ENCODE results near the gene STEAP2. TPM values are rescaled to one million over a fixed set of nuclear protein-coding genes. Genes with fewer than 3 reads are reported as not detected.
"Not testable (repeated sequence)": the region's sequence is repeated elsewhere in the genome, so short reads cannot be mapped to it uniquely, and the experiment has no call there.

The STEAP2 gene
- total and polyA plus RNA-seq, 9 donors: 1.9 to 7.1 (median 3.0) TPM

DNA sequence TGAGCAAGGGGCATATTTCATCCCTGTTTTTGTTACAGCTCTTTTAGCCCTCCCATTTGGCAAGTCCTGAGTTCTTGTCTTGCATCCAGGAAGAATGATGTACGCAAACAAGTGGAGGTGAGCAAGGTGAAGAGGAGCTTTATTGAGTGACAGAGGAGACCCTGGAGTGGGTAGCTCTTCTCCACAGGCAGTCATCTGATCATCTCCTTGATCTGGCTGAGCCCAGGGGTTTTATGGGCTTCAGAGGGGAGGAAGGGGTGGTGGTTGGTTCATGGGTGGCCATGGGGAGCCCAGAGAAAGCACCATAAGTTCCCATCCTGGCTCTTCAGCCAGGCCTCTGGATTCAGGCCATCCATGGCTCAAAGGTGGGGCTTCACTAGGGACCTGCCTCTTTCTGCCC lies 35.3 kb upstream of the STEAP2 start:
- Histone ChIP-seq H3K36me3 (ENCODE audit: control insufficient read depth, insufficient read depth, low read length) (no peaks in the 10 kb centered on the region), H3K4me1 (ENCODE audit: control insufficient read depth, insufficient read depth, low read length) (no peaks in the 10 kb centered on the region), H3K27ac (ENCODE audit: low read length) (no peak overlapping the region), H3K4me3 (ENCODE audit: low read length) (no peak overlapping the region), H3K9me3 (replicated peaks; ENCODE audit: control insufficient read depth, low read depth, low read length) (peaks cover 2% of the 10 kb centered on the region), H3K27me3 (ENCODE audit: control insufficient read depth, insufficient read depth, low read length) (no peaks in the 10 kb centered on the region)
- WGBS (ENCODE audit: insufficient coverage): no CpG with 5 or more reads among the region's 1 CpG
- no peak for DNase-seq

DNA sequence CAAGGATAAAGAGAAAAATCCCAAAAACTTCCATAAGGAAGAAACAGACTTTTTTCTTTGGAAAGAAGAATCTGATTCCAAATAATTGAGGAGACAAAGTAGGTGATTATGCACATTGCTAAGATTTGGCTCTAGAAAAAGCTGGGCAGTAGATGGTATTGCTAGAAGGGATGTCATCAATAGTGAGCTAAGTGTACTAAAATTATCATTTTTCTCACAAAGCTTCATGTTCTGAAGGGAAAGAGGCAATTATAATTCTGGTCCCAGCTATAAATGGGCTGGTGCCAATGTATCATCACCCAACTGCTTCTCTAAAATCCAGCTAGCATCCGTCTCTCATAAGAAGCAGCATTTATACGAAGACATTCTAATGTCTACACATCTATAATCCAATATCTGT lies 33.4 kb upstream of the STEAP2 start:
- H3K4me1 ChIP-seq (ENCODE audit: control insufficient read depth, insufficient read depth, low read length): no peaks in the 10 kb centered on the region
- no CpG with 5 or more reads among the region's 2 CpGs for WGBS (ENCODE audit: insufficient coverage)

DNA sequence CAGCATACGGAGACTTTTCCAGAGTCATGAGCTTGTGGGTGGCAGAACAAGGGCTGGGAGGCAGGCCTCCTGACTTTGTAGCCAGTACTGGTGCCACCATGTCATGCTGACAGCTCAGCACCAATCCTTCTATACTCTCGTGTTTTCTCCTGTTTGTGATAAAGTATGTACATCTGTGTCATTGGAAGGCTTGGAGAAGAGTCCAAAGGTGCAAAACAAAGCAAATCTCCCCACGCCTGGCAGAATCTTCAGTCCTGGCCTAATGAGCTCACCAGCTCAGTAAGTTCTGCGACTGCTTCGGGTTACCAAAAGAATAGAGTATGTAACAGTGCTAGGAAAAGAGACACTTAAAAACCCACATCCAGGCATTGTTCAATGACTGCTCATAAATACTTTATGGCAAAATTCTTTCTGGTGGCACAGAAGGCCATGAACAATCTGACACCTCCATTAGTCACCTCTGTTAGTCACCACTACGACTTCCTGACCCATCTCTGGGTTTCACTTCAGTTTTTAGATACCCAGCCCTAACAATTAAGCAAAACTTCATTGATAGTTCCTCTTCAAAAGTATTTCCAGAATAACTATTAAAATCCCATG lies 32.8 kb upstream of the STEAP2 start:
- Histone ChIP-seq H3K4me1 (ENCODE audit: control insufficient read depth, insufficient read depth, low read length) (no peaks in the 10 kb centered on the region), H3K27me3 (ENCODE audit: control insufficient read depth, insufficient read depth, low read length) (no peaks in the 10 kb centered on the region), H3K36me3 (ENCODE audit: control insufficient read depth, insufficient read depth, low read length) (no peaks in the 10 kb centered on the region), H3K4me3 (ENCODE audit: low read length) (no peak overlapping the region), H3K9me3 (replicated peaks; ENCODE audit: control insufficient read depth, low read depth, low read length) (peaks cover 2% of the 10 kb centered on the region), H3K27ac (ENCODE audit: low read length) (no peak overlapping the region)
- 38% methylated on average over 1 of the region's 6 CpGs for WGBS (ENCODE audit: insufficient coverage)
- no peak for DNase-seq

More for the DNA sequence above, 33.4 kb upstream of the STEAP2 start:
- DNase-seq: no peak
- Histone ChIP-seq H3K27me3 (ENCODE audit: control insufficient read depth, insufficient read depth, low read length) (no peaks in the 10 kb centered on the region), H3K4me3 (ENCODE audit: low read length) (no peak overlapping the region), H3K36me3 (ENCODE audit: control insufficient read depth, insufficient read depth, low read length) (no peaks in the 10 kb centered on the region), H3K9me3 (replicated peaks; ENCODE audit: control insufficient read depth, low read depth, low read length) (peaks cover 2% of the 10 kb centered on the region), H3K27ac (ENCODE audit: low read length) (no peak overlapping the region)

DNA sequence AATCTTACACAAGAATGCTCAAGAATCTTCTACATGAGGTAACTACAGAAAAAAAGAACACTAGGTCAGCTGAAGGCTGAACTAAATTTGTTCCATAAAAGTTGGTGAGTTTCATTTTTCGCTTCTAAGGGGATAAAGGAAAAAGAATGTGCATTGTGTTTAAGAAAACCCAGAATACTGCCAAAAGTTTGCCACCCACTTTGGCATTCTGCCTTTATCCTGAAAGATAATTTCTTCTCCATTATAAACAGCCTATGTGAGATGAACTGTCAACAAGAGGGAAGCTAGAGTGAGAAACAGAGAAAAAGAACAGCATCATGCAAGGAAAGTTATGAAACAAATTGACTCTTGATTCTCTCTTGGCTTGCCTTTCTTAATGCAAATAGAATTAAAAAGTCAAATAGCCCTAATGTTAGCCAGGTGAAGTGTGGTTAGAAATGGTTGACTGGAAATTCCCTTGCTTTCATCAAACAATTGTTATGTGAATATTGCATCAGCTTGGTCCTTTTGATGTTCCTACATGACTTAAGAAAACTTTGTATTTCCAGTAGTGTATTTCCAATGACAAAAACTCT lies 31.4 kb upstream of the STEAP2 start:
- WGBS (ENCODE audit: insufficient coverage): no CpG with 5 or more reads among the region's 1 CpG
- H3K4me1 ChIP-seq (ENCODE audit: control insufficient read depth, insufficient read depth, low read length): no peaks in the 10 kb centered on the region
- H3K27me3 ChIP-seq (ENCODE audit: control insufficient read depth, insufficient read depth, low read length): no peaks in the 10 kb centered on the region
- no peak overlapping the region for H3K4me3 ChIP-seq (ENCODE audit: low read length)
- H3K27ac ChIP-seq (ENCODE audit: low read length): no peak overlapping the region
- no peaks in the 10 kb centered on the region for H3K36me3 ChIP-seq (ENCODE audit: control insufficient read depth, insufficient read depth, low read length)
- H3K9me3 ChIP-seq (replicated peaks; ENCODE audit: control insufficient read depth, low read depth, low read length): peaks cover 2% of the 10 kb centered on the region
- DNase-seq: no peak

DNA sequence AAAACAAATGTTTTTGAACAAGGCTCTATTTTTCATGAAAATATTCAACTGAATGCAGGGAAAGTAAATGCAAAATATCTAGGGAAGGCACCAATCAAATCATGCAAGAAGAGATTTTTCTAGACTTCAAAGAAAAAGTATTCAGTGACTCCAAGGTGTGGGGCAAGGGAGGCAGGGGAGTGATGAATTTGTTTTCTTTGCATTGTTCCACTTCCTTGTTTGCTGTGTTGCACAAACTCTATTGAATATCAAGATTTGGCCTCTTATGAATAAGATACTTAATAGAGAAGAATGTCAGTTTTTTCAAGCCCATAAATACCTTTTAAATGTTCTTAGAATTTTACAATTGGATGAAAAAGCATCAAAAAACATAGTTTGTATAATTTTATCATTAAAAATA lies 30.9 kb upstream of the STEAP2 start:
- Histone ChIP-seq H3K4me3 (ENCODE audit: low read length) (no peak overlapping the region), H3K27me3 (ENCODE audit: control insufficient read depth, insufficient read depth, low read length) (no peaks in the 10 kb centered on the region), H3K9me3 (replicated peaks; ENCODE audit: control insufficient read depth, low read depth, low read length) (peaks cover 2% of the 10 kb centered on the region), H3K27ac (ENCODE audit: low read length) (no peak overlapping the region), H3K4me1 (ENCODE audit: control insufficient read depth, insufficient read depth, low read length) (no peaks in the 10 kb centered on the region), H3K36me3 (ENCODE audit: control insufficient read depth, insufficient read depth, low read length) (no peaks in the 10 kb centered on the region)
- DNase-seq: no peak

DNA sequence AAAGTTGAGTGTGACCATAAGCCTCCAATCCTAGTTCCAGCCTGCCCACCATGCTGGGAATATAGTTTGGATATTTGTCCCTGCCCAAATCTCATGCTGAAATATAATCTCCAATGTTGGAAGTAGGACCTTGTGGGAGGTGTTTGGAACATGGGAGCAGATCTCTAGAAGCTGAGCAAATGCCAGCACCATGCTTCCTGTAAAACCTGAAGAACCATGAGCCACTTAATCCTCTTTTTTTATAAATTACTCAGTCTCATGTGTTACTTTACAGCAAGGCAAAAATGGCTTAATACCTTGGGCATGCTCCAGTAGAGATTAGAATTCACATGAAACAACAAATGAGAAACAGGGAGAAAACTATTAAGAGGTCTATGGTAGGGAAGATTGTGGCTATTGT lies 30.1 kb upstream of the STEAP2 start:
- no peaks in the 10 kb centered on the region for H3K9me3 ChIP-seq (replicated peaks; ENCODE audit: control insufficient read depth, low read depth, low read length)
- no peak overlapping the region for H3K4me3 ChIP-seq (ENCODE audit: low read length)
- H3K4me1 ChIP-seq (ENCODE audit: control insufficient read depth, insufficient read depth, low read length): no peaks in the 10 kb centered on the region
- no peak overlapping the region for H3K27ac ChIP-seq (ENCODE audit: low read length)
- DNase-seq: no peak
- H3K27me3 ChIP-seq (ENCODE audit: control insufficient read depth, insufficient read depth, low read length): no peaks in the 10 kb centered on the region
- no peaks in the 10 kb centered on the region for H3K36me3 ChIP-seq (ENCODE audit: control insufficient read depth, insufficient read depth, low read length)

DNA sequence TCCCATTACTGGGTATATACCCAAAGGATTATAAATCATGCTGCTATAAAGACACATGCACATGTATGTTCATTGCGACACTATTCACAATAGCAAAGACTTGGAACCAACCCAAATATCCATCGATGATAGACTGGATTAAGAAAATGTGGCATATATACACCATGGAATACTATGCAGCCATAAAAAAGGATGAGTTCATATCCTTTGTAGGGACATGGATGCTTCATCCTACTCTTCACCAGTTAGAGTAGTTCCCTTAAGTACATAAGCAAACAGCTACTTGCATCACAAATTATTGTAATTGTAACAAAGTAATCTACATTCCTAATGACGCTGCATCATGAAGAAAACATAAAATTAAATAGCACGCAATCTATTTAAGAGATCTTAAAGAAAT lies 25.2 kb upstream of the STEAP2 start:
- H3K4me1 ChIP-seq (ENCODE audit: control insufficient read depth, insufficient read depth, low read length); H3K9me3 ChIP-seq (replicated peaks; ENCODE audit: control insufficient read depth, low read depth, low read length); H3K4me3 ChIP-seq (ENCODE audit: low read length); H3K27me3 ChIP-seq (ENCODE audit: control insufficient read depth, insufficient read depth, low read length); H3K36me3 ChIP-seq (ENCODE audit: control insufficient read depth, insufficient read depth, low read length); H3K27ac ChIP-seq (ENCODE audit: low read length); DNase-seq: not testable (repeated sequence)
- no CpG with 5 or more reads among the region's 4 CpGs for WGBS (ENCODE audit: insufficient coverage)

DNA sequence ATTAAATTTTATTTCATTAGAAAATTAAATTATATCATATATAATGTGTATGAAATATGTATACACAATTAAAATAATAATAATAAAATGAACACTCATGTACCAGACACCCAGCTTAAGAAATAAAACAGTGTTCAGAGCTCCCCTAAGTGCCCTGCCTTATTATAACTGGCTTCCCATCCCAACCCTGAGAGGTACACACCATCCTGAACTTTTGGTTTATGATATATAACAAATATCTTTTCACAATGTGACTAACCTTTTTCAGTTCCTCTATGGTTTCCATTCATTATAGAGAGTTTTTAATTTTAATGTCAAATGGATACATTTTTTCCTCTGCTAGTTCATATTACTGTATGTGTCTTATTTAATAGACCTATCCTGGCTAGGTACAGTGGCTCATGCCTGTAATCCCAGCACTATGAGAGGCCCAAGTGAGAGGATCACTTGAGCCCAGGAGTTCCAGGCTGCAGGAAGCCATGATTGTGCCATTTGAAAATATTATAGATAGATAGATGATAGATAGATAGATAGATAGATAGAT lies 24.0 kb upstream of the STEAP2 start:
- Histone ChIP-seq H3K4me1 (ENCODE audit: control insufficient read depth, insufficient read depth, low read length) (no peaks in the 10 kb centered on the region), H3K27ac (ENCODE audit: low read length) (no peak overlapping the region), H3K4me3 (ENCODE audit: low read length) (no peak overlapping the region), H3K9me3 (replicated peaks; ENCODE audit: control insufficient read depth, low read depth, low read length) (no peaks in the 10 kb centered on the region), H3K36me3 (ENCODE audit: control insufficient read depth, insufficient read depth, low read length) (no peaks in the 10 kb centered on the region), H3K27me3 (ENCODE audit: control insufficient read depth, insufficient read depth, low read length) (no peaks in the 10 kb centered on the region)
- DNase-seq: no peak

DNA sequence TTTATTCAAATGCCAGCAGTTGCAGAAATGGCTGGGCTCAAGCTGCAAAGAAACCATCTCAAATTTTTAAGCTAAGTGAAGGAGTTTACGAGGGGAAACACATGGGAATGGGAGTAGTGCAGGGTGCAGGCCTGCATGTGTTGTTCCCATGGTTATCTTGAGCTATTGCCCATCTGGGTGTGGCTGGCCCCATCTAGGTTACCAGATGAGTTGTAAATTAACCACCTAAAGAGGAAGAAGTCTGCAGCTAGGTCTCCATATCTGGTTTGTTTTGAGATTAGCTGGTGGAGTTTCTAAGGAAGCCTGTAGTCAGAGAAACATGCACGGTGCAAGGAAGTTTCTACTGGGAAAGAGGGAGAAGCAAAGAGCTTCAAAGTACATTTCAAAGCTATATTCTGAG lies 23.3 kb upstream of the STEAP2 start:
- Histone ChIP-seq H3K9me3 (replicated peaks; ENCODE audit: control insufficient read depth, low read depth, low read length) (no peaks in the 10 kb centered on the region), H3K27ac (ENCODE audit: low read length) (no peak overlapping the region), H3K4me1 (ENCODE audit: control insufficient read depth, insufficient read depth, low read length) (no peaks in the 10 kb centered on the region), H3K4me3 (ENCODE audit: low read length) (no peak overlapping the region), H3K36me3 (ENCODE audit: control insufficient read depth, insufficient read depth, low read length) (no peaks in the 10 kb centered on the region), H3K27me3 (ENCODE audit: control insufficient read depth, insufficient read depth, low read length) (no peaks in the 10 kb centered on the region)
- DNase-seq: no peak
- WGBS (ENCODE audit: insufficient coverage): 44% methylated on average over 1 of the region's 2 CpGs

DNA sequence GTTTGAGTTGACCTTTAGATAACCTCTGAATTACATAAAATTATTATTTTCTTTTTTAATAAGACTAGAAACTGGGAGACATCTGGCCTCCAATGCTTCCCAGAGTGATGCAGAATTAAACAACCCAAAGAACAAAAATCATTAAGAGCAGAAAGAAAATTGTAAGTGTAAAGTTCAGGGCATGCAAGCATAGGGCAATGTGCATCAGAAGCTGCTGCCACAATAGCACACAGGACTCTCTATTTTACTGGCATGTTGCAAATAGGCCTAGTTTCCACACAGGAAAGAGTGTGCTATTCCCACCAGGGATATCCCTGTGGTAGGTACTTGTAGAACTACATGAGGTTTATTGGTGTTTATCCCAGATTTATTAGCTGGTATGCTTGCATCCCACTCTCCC lies 20.5 kb upstream of the STEAP2 start:
- no peak overlapping the region for H3K27ac ChIP-seq (ENCODE audit: low read length)
- DNase-seq: no peak

DNA sequence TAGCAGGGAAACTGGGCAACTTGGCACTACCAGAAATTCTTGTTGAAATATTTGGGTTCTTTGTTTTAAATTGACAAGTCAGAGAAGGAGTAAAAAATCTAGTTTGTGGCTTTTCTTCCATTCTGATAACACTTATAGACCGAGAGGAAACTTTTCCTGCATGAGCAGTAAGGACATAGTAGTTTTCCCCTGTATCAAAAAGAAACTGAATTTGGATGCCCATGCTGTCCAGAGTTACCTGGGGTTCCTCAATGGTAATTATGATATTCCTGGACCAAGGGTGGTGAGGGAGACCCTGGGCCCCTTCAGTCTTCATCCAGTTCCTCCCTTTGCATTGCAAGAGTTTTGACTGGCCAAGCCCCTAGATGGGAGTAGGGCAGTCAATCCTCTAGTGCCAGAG lies 19.9 kb upstream of the STEAP2 start:
- no peak overlapping the region for H3K4me3 ChIP-seq (ENCODE audit: low read length)
- no CpG with 5 or more reads among the region's 1 CpG for WGBS (ENCODE audit: insufficient coverage)
- no peaks in the 10 kb centered on the region for H3K4me1 ChIP-seq (ENCODE audit: control insufficient read depth, insufficient read depth, low read length)
- no peak for DNase-seq
- H3K36me3 ChIP-seq (ENCODE audit: control insufficient read depth, insufficient read depth, low read length): no peaks in the 10 kb centered on the region
- H3K27me3 ChIP-seq (ENCODE audit: control insufficient read depth, insufficient read depth, low read length): no peaks in the 10 kb centered on the region
- H3K27ac ChIP-seq (ENCODE audit: low read length): no peak overlapping the region
- no peaks in the 10 kb centered on the region for H3K9me3 ChIP-seq (replicated peaks; ENCODE audit: control insufficient read depth, low read depth, low read length)

More for the DNA sequence above, 20.5 kb upstream of the STEAP2 start:
- Histone ChIP-seq H3K36me3 (ENCODE audit: control insufficient read depth, insufficient read depth, low read length) (no peaks in the 10 kb centered on the region), H3K4me1 (ENCODE audit: control insufficient read depth, insufficient read depth, low read length) (no peaks in the 10 kb centered on the region), H3K9me3 (replicated peaks; ENCODE audit: control insufficient read depth, low read depth, low read length) (no peaks in the 10 kb centered on the region), H3K4me3 (ENCODE audit: low read length) (no peak overlapping the region), H3K27me3 (ENCODE audit: control insufficient read depth, insufficient read depth, low read length) (no peaks in the 10 kb centered on the region)

Measured in muscle of leg (tissue), 11 donors.